Right atrium auricular region (tissue), 2 donors: ENCODE data around the gene COL15A1. TPM values are rescaled to one million over a fixed set of nuclear protein-coding genes. Genes with fewer than 3 reads are reported as not detected.
"Not testable (repeated sequence)": the region's sequence is repeated elsewhere in the genome, so short reads cannot be mapped to it uniquely, and the experiment has no call there.

Source experiments
- DNase-seq: peaks from one replicate; pipeline ENCODE4 v3.0.0-alpha.2; 2019; ENCODE audit warnings: low spot score
- H3K27ac ChIP-seq, 2 donors: fragments of 200-600 bp; sonication (generic); 1 replicate in 1 of 2; 2 replicates in 1 of 2; pipeline ENCODE4 v1.5.1; 2016 to 2019
- H3K27me3 ChIP-seq, 2 donors: fragments of 200-600 bp; sonication (generic); one replicate each; pipeline versions ENCODE4 v1.5.1 to v1.6.0; 2017 to 2019
- H3K36me3 ChIP-seq: fragments of 200-600 bp; sonication (generic); one replicate; pipeline ENCODE4 v1.5.1; 2016
- H3K4me1 ChIP-seq, 2 donors: fragments of 200-600 bp; sonication (generic); one replicate each; pipeline versions ENCODE4 v1.5.1 to v1.6.0; 2017 to 2019
- H3K4me3 ChIP-seq, 2 donors: fragments of 200-600 bp; sonication (generic); 1 replicate in 1 of 2; 2 replicates in 1 of 2; pipeline ENCODE4 v1.5.1; 2017 to 2019; ENCODE audit warnings: mild to moderate bottlenecking in 1 of 2, moderate library complexity in 1 of 2
- H3K9me3 ChIP-seq, 2 donors: fragments of 200-600 bp; sonication (generic); one replicate each; pipeline ENCODE4 v1.5.1; 2019
- CTCF ChIP-seq, 2 donors: fragments of 200-600 bp; sonication (generic); IDR thresholded peaks; one replicate each; pipeline ENCODE4 v1.5.1; 2019; ENCODE audit warnings: antibody characterized with exemption in 2 of 2
- total RNA-seq, 2 donors: library from RNA; depleted of rRNA; stranded (reverse); fragments of >200 nt; gene quantifications; one replicate each; pipeline ENCODE4 v1.1.0, GENCODE V29; 2016

The COL15A1 gene
- total RNA-seq, 2 donors from 2014 or later: 22.4 to 38.2 TPM

GRCh38 chr9:99092643-99093491, 149.2 kb downstream of the COL15A1 start:
- no peak for TF ChIP-seq CTCF (IDR thresholded peaks at IDR 0.05)
- Histone ChIP-seq H3K4me3 (no peak overlapping the region), H3K9me3 (peaks cover 0 to 4% of the 10 kb centered on the region in 2 donors), H3K36me3 (no peaks in the 10 kb centered on the region), H3K4me1 (no peaks in the 10 kb centered on the region), H3K27ac (no peak overlapping the region), H3K27me3 (no peaks in the 10 kb centered on the region)
- no peak for DNase-seq

GRCh38 chr9:99093492-99093791, 149.7 kb downstream of the COL15A1 start:
- Histone ChIP-seq H3K4me3 (no peak overlapping the region), H3K4me1 (no peaks in the 10 kb centered on the region), H3K27me3 (no peaks in the 10 kb centered on the region), H3K36me3 (no peaks in the 10 kb centered on the region), H3K27ac (no peak overlapping the region), H3K9me3 (peaks cover 0 to 4% of the 10 kb centered on the region in 2 donors)
- no peak for TF ChIP-seq CTCF (IDR thresholded peaks at IDR 0.05)
- DNase-seq: no peak

DNA sequence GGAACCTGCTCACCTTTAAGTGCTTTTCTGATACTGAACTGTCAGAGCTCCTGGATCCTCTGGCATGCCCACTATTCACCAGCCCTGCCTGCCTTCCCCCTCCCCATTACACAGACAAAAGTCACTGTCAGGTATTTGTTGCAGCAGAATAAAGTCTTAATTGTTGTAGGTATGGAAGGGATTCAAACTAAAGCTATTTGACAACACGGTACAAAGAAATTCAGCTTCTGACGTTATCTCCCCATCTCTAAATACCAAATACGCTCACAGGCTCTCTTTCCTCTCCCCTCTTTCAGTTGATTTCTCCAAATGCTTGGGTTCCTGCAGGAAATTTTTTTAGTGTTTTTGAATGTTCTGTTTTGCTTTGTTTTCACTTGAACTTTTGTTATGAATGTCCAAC, 151.9 kb downstream of the COL15A1 start:
- no peak for DNase-seq
- Histone ChIP-seq H3K4me3 (no peak overlapping the region), H3K27ac (no peak overlapping the region), H3K4me1 (no peaks in the 10 kb centered on the region), H3K27me3 (no peaks in the 10 kb centered on the region), H3K9me3 (no peaks in the 10 kb centered on the region), H3K36me3 (no peaks in the 10 kb centered on the region)
- TF ChIP-seq CTCF (IDR thresholded peaks at IDR 0.05): no peak

- Histone ChIP-seq H3K9me3 (no peaks in the 10 kb centered on the region), H3K27ac (no peak overlapping the region), H3K4me1 (no peaks in the 10 kb centered on the region), H3K4me3 (no peak overlapping the region), H3K36me3 (no peaks in the 10 kb centered on the region), H3K27me3 (no peaks in the 10 kb centered on the region)
- DNase-seq: no peak
- TF ChIP-seq CTCF (IDR thresholded peaks at IDR 0.05): no peak
These were observed 152.7 kb downstream of the COL15A1 start for GRCh38 chr9:99096409-99096808.

DNA sequence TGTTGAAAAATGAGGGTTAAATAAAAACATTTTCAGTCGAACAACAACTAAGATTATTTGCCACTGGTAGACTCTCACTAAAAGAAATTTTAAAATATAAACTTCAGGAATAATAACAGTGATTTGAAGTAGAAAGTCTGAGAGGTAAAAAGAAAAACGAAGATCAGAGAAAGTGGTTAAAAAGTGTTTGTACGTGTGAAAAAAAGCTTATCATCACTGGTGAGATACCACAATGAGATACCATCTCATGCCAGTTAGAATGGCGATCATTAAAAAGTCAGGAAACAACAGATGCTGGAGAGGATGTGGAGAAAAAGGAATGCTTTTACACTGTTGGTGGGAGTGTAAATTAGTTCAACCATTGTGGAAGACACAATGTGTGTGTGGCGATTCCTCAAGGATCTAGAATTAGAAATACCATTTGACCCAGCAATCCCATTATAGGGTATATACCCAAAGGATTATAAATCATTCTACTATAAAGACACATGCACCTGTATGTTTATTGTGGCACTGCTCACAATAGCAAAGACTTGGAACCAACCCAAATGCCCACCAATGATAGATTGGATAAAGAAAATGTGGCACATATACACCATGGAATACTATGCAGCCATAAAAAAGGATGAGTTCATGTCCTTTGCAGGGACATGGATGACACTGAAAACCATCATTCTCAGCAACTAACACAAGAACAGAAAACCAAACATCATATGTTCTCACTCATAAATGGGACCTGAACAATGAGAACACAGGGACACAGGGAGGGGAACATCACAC, 156.3 kb downstream of the COL15A1 start:
- not testable (repeated sequence) for H3K9me3 ChIP-seq

DNA sequence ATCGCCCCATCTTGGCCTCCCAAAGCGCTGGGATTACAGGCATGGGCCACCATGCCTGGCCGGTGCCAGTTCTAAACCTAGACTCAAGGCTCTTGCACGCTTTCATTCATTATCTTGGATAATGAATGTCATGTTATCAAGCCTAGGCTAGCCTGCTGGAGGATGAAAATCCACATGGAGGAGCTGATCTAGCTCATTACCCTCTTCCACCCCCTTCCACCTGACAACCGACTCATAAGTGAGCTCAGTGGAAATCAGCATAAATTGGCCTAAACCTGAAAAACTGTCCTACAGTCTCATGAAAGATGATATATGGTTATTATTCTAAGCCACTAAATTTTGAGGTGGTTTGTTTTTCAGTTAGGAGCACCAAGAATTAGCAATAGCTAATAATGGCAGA, 157.6 kb downstream of the COL15A1 start:
- Histone ChIP-seq H3K4me3 (no peak overlapping the region), H3K27me3 (no peaks in the 10 kb centered on the region), H3K27ac (no peak overlapping the region), H3K36me3 (no peaks in the 10 kb centered on the region), H3K4me1 (peaks cover 0 to 16% of the 10 kb centered on the region in 2 donors), H3K9me3 (no peaks in the 10 kb centered on the region)
- DNase-seq: no peak
- TF ChIP-seq CTCF (IDR thresholded peaks at IDR 0.05): no peak

More for the DNA sequence above, 156.3 kb downstream of the COL15A1 start:
- H3K4me3 ChIP-seq, H3K36me3 ChIP-seq, DNase-seq, H3K27me3 ChIP-seq, H3K27ac ChIP-seq: not testable (repeated sequence)
- H3K4me1 ChIP-seq: peaks cover 0 to 14% of the 10 kb centered on the region in 2 donors
